GM19043 (cell line): ENCODE measurements around the gene CEMP1.
A peak's percentile ranks its signal among the peaks of the same experiment; 100 is the strongest.

ENCODE experiments used
- ATAC-seq: cut with Tn5 transposase; IDR thresholded peaks from one replicate; pipeline ENCODE4 v1.9.1; 2021; ENCODE audit warnings: low read depth; ENCODE audit not compliant: unreplicated experiment

Gene CEMP1

DNA sequence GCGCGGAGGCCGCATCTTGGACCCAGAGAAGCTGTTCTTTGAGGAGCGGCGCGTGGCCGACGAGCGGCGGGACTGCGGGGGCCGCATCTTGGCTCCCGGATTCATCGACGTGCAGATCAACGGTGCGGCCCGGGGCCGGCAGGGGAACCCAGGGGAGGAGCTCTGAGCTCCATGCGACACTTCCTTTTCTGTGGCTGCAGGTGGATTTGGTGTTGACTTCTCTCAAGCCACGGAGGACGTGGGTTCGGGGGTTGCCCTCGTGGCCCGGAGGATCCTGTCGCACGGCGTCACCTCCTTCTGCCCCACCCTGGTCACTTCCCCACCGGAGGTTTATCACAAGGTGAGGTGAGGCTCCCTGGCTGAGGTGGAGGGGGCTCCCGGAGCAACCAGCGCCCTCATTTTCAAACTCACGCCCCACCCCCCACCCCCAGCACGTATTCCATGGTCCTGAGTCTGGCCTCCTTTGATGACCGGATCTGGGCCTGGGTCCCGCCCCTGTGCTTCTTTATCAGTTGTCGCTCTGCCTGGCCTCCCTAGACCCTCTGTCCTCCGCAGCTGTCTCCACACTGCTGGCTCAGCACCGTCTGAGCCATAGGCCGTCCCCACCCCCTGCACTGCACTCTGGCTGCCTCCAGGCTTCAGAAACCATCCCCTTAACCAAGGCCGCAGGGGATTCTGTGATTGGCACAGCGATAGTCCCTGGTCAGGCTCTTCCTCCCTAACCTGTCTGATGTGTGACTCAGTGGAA, 10.2 kb downstream of the CEMP1 start:
- ATAC-seq: no peak

GRCh38 chr16:2520097-2520783, 11.0 kb downstream of the CEMP1 start, which contains the start of gene AMDHD2:
AMDHD2 (plus strand) TSS chr16:2520371; CDS start chr16:2520459, 88 bp downstream.
- ATAC-seq: no peak

DNA sequence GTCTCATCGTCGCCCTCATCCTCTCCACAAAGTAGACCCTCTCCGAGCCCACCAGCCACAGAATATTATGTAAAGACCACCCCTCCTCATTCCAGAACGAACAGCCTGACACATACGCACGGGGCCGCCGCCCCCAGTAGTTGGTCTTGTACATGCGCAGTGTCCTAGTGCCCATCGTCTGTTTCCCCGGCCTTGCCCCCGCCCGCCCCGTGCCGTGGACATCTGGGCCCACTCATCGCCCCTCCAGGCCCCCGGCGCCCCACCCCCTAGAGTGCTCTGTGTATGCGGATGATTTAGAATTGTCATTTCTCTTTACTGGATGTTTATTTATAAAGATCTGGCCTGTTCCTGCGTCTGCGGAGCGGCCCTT, 11.5 kb downstream of the CEMP1 start:
- ATAC-seq: no peak

- ATAC-seq: no peak
Observed at GRCh38 chr16:2518823-2519710, 12.1 kb downstream of the CEMP1 start.

DNA sequence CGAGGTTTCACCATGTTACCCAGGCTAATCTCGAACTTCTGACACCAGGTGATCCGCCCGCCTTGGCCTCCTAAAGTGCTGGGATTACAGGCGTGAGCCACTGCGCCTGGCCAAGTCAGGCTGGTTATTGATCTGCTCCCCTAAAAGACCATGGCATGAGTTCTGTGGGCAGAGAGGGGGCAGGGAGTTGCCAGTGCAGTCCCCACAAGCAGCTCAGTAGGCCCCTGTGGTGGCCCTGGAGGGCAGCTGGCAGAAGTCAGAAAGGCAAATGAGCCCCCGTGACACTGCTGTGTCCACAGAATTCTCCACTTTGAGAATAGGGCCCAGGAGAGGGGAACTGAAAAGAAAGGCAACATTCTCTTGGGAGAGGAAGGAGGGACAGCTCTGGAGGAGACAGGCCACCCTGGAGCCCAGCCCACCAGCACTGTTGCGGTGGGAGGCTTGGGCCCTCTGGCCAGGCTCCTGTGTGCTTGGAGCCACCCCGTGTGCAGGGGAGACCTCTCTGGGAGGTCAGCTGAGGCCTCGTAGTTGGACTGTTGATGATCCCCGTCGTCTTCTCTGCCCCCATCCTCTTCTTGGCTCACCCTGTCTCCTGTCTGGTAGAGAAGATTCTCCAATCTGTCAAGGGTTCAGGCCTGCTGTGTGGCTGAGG, 13.1 kb downstream of the CEMP1 start:
- ATAC-seq: no peak

- no peak for ATAC-seq
Observed at GRCh38 chr16:2516391-2517240, 14.6 kb downstream of the CEMP1 start.

DNA sequence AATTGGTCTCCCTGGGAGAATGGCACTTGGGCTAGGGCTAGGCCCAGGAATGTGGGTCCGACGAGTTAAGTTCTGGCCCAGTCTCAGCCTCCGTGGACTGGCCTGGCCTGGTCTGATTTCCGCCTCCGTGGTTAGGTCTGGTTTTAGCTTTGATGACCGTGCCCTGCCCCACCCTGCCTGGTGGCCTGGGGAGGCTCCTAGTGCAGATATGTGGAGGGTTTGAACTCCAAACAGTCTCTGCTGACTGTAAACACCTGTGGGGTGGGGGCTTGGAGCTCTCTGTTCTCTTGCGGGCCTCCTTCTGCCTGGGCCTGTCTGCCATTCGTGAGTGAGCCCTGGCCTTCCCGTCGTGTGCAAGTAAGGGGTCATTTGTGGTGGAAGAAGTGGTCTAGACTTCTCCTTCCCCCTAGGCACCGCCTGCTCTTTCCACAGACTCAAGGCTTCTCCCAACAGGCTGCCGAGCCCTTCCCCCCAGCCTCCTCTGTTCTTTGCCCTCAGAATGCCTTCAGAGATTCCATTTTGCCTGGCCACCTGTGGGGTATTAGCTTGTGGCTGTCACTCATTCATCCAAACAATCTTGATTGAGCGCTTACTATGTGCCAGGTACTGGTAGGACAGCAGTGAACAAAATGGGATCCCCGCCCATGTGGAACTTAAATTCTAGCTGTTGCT, 15.9 kb downstream of the CEMP1 start:
- ATAC-seq: no peak

GRCh38 chr16:2514333-2515179, 16.7 kb downstream of the CEMP1 start:
- no peak for ATAC-seq

DNA sequence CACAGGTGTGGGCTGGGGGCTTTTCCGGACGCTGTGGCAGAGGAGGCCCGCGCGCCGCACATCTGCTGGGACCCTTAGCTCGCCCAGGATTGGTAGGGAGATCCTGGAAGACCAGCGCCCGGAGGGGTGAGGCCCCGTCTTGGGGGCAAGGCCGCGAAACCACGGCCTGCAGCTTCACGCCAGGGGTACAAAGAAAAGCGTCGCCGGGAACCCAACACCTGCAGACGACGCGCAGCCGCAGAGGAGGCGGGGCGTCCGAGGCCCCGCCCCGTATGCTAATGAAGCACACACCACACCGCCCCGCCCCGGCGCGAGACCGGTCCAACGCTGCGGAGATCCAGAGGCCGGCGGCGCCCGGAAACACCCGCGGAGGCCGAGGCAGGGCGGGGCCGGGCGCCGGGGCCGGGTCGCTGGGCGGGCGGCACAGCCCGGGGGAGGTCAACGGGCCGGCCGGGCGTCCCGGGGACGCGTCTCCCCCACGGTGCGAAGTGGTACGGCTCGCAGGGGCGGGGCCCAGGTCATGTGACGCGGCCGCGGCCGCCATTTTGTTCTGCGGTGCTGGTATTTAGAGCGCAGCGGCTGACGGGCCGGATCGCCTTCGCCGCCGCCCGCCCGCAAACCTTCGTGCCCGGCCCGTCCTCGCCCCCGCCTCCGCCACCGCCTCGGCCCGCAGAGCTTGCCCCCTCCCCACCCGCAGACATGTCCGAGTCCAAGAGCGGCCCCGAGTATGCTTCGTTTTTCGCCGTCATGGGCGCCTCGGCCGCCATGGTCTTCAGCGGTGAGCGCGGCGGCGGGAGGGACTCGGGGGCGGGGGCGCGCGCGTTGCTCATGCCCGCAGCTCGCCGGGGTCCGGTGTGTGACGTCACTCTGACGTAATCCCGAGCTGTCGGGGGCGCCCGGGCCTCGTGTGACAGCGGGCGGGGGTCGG, 17.5 kb downstream of the CEMP1 start, which contains the start of gene ATP6V0C:
ATP6V0C (plus strand) TSS at position 548 of the 928 bp plus-strand sequence; CDS start at position 700, 152 bp downstream.
- ATAC-seq: peak; percentile 79

DNA sequence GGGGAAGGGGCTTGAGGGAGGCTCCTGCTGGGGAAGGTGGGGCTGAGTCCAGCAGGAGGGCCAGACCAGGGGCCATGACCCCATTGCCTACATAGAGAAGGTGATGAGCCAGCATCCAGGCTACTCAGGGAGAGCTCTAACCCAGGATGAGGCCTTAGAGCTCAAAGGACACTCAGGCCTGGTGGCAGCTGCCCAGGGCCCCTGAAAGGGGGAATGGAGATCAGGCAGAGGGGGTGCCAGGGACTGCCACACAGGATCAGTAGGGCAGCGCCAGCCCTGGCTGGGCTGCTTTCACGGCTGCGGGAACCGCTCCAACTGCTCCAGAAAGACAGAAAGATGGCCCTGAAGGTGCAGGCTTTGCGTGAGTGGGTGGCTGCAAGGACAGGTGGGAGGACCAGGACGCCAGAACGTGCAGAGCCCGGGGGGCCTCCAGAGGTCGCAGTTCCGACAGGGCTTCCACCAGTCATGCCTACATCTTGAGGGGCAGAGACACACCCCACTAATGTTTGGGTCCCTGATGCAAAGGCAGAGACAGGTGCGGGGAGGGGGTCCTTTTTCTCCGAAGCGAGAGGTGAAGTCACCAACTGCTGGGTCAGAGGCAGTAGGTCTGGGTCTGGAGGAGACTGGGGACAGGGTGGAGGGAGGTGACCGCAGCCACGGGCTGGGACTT, 18.3 kb downstream of the CEMP1 start:
- ATAC-seq: no peak

GRCh38 chr16:2511996-2512734, 19.0 kb downstream of the CEMP1 start:
- no peak for ATAC-seq

- ATAC-seq: no peak
Observed at GRCh38 chr16:2511128-2511800, 19.9 kb downstream of the CEMP1 start.

DNA sequence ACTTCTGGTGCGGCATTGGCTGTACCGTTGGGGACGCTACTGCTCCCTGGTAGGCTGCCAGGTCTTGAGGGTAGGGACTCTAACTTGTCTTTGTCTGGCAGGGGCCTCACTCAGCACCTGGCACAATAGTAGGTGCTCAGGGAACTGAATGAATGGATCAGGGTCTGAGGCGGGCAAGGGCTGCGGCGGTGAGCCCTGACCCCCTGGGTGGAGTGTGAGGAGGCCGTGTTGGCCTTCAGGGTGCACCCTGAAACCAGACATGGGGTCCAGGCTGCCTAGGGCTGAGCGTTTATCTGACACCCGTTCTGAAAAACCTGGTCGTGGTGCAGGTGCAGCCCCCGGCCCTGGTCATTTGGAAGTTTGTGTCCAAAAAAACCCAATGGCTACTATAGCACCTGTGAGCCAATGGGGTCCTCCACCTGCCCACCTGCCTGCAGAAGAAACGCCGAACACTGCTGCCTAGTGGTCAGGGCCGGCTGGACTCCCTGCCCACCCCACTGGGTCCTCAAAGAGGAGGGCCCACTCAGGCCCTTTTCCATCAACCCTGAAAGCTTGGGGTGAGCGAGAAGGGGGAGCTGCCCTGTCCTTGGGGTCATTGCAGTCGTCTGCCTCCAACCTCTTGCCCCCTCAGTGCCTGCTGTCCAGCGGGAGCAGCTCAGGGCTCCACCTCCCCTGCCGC, 22.3 kb downstream of the CEMP1 start:
- ATAC-seq: no peak

- no peak for ATAC-seq
Observed at GRCh38 chr16:2507665-2508064, 23.5 kb downstream of the CEMP1 start.
